ENCODE results near the gene ST6GAL2.

Gene ST6GAL2

GRCh38 chr2:106805716-106806115 is 80.3 kb downstream of the ST6GAL2 start:
- no peak for DNase-seq (ENCODE audit: low read depth in 1 of 2, low spot score in 1 of 2)
- no peak overlapping the region for H3K4me3 ChIP-seq (replicated peaks; ENCODE audit: insufficient read depth, low read length)
- no peak for TF ChIP-seq GABPA (IDR thresholded peaks at IDR 0.05; ENCODE audit: low read depth)
- no peaks in the 10 kb centered on the region for H3K27me3 ChIP-seq (ENCODE audit: insufficient read depth, poor library complexity, severe bottlenecking)
- no peak overlapping the region for H3K27ac ChIP-seq (replicated peaks)

- no peak for DNase-seq (ENCODE audit: low read depth in 1 of 2, low spot score in 1 of 2)
- TF ChIP-seq, protein P1, sequence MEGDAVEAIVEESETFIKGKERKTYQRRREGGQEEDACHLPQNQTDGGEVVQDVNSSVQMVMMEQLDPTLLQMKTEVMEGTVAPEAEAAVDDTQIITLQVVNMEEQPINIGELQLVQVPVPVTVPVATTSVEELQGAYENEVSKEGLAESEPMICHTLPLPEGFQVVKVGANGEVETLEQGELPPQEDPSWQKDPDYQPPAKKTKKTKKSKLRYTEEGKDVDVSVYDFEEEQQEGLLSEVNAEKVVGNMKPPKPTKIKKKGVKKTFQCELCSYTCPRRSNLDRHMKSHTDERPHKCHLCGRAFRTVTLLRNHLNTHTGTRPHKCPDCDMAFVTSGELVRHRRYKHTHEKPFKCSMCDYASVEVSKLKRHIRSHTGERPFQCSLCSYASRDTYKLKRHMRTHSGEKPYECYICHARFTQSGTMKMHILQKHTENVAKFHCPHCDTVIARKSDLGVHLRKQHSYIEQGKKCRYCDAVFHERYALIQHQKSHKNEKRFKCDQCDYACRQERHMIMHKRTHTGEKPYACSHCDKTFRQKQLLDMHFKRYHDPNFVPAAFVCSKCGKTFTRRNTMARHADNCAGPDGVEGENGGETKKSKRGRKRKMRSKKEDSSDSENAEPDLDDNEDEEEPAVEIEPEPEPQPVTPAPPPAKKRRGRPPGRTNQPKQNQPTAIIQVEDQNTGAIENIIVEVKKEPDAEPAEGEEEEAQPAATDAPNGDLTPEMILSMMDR (IDR thresholded peaks at IDR 0.05; ENCODE audit: insufficient read depth, low read length): no peak
- TF ChIP-seq GABPA (IDR thresholded peaks at IDR 0.05; ENCODE audit: low read depth) (no peak), SPI1 (IDR thresholded peaks at IDR 0.05; ENCODE audit: borderline replicate concordance, low read depth) (no peak), POLR2AphosphoS5 (IDR thresholded peaks at IDR 0.05; ENCODE audit: low read depth) (no peak)
- TF ChIP-seq, protein P2, sequence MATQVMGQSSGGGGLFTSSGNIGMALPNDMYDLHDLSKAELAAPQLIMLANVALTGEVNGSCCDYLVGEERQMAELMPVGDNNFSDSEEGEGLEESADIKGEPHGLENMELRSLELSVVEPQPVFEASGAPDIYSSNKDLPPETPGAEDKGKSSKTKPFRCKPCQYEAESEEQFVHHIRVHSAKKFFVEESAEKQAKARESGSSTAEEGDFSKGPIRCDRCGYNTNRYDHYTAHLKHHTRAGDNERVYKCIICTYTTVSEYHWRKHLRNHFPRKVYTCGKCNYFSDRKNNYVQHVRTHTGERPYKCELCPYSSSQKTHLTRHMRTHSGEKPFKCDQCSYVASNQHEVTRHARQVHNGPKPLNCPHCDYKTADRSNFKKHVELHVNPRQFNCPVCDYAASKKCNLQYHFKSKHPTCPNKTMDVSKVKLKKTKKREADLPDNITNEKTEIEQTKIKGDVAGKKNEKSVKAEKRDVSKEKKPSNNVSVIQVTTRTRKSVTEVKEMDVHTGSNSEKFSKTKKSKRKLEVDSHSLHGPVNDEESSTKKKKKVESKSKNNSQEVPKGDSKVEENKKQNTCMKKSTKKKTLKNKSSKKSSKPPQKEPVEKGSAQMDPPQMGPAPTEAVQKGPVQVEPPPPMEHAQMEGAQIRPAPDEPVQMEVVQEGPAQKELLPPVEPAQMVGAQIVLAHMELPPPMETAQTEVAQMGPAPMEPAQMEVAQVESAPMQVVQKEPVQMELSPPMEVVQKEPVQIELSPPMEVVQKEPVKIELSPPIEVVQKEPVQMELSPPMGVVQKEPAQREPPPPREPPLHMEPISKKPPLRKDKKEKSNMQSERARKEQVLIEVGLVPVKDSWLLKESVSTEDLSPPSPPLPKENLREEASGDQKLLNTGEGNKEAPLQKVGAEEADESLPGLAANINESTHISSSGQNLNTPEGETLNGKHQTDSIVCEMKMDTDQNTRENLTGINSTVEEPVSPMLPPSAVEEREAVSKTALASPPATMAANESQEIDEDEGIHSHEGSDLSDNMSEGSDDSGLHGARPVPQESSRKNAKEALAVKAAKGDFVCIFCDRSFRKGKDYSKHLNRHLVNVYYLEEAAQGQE (IDR thresholded peaks at IDR 0.05; ENCODE audit: insufficient replicate concordance, low read depth): no peak
- Histone ChIP-seq H3K4me3 (replicated peaks; ENCODE audit: insufficient read depth, low read length) (no peak overlapping the region), H3K27me3 (ENCODE audit: insufficient read depth, poor library complexity, severe bottlenecking) (no peaks in the 10 kb centered on the region), H3K27ac (replicated peaks) (no peak overlapping the region)
These were observed 81.8 kb downstream of the ST6GAL2 start for GRCh38 chr2:106804161-106804560.

GRCh38 chr2:106800976-106801655 is 84.9 kb downstream of the ST6GAL2 start:
- Histone ChIP-seq H3K27ac (replicated peaks) (no peak overlapping the region), H3K27me3 (ENCODE audit: insufficient read depth, poor library complexity, severe bottlenecking) (no peaks in the 10 kb centered on the region), H3K4me3 (replicated peaks; ENCODE audit: insufficient read depth, low read length) (no peak overlapping the region)
- TF ChIP-seq SPI1 (IDR thresholded peaks at IDR 0.05; ENCODE audit: borderline replicate concordance, low read depth): no peak
- TF ChIP-seq, protein P1 (IDR thresholded peaks at IDR 0.05; ENCODE audit: insufficient read depth, low read length): no peak
- TF ChIP-seq, protein P2 (IDR thresholded peaks at IDR 0.05; ENCODE audit: insufficient replicate concordance, low read depth): no peak
- TF ChIP-seq GABPA (IDR thresholded peaks at IDR 0.05; ENCODE audit: low read depth): no peak
- TF ChIP-seq POLR2AphosphoS5 (IDR thresholded peaks at IDR 0.05; ENCODE audit: low read depth): no peak
- no peak for DNase-seq (ENCODE audit: low read depth in 1 of 2, low spot score in 1 of 2)

DNA sequence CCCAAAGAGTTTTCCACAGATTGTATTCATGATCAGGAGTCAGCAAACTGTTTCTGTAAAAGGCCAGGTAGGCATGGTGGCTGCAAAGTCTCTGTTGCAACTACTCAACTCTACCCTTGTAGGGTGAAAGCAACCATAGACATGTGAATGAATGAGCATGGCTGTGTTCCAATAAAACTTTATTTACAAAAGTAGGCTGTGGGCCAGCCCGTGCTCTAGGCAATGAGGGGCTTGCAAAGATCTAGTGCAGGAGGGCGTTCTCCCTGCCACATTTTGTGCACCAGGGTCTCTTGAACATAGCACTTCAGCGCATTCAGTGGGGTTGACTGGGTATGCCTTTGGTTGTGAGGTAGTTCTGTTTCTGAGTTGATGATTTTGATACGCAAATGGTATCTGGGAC is 85.8 kb downstream of the ST6GAL2 start:
- DNase-seq (ENCODE audit: low read depth in 1 of 2, low spot score in 1 of 2): no peak
- Histone ChIP-seq H3K4me3 (replicated peaks; ENCODE audit: insufficient read depth, low read length) (no peak overlapping the region), H3K27me3 (ENCODE audit: insufficient read depth, poor library complexity, severe bottlenecking) (no peaks in the 10 kb centered on the region), H3K27ac (replicated peaks) (no peak overlapping the region)
- TF ChIP-seq POLR2AphosphoS5 (IDR thresholded peaks at IDR 0.05; ENCODE audit: low read depth): no peak
- TF ChIP-seq, protein P2 (IDR thresholded peaks at IDR 0.05; ENCODE audit: insufficient replicate concordance, low read depth): no peak
- no peak for TF ChIP-seq GABPA (IDR thresholded peaks at IDR 0.05; ENCODE audit: low read depth)
- no peak for TF ChIP-seq SPI1 (IDR thresholded peaks at IDR 0.05; ENCODE audit: borderline replicate concordance, low read depth)
- TF ChIP-seq, protein P1 (IDR thresholded peaks at IDR 0.05; ENCODE audit: insufficient read depth, low read length): no peak
